ENCODE data around the gene GCNT3. TPM values are rescaled to one million over a fixed set of nuclear protein-coding genes. Genes with fewer than 3 reads are reported as not detected.

GCNT3 gene
- total and polyA plus RNA-seq, 11 donors = 0.15 to 0.16 TPM; not detected in 9

- H3K4me1 ChIP-seq = no peaks in the 10 kb centered on the region
- DNase-seq = no peak
- H3K27ac ChIP-seq = no peak overlapping the region
- 69 to 85% (median 76%) methylated on average over 2 to 3 of the region's 3 CpGs for WGBS, 4 donors
- no peaks in the 10 kb centered on the region for H3K27me3 ChIP-seq
- no peaks in the 10 kb centered on the region for H3K36me3 ChIP-seq
- H3K9me3 ChIP-seq = no peaks in the 10 kb centered on the region
- no peak overlapping the region for H3K4me3 ChIP-seq
- no peak for TF ChIP-seq CTCF (IDR thresholded peaks at IDR 0.05)
- TF ChIP-seq POLR2A (IDR thresholded peaks at IDR 0.05) = no peak
- no peak for ATAC-seq
- intact Hi-C loops (cut with DNase I) = no loop called here
Observed at GRCh38 chr15:59583088-59583487, 28.5 kb upstream of the GCNT3 start.

GRCh38 chr15:59587085-59587826, 24.3 kb upstream of the GCNT3 start:
- H3K27ac ChIP-seq = no peak overlapping the region
- no peak for TF ChIP-seq CTCF (IDR thresholded peaks at IDR 0.05)
- intact Hi-C loops (cut with DNase I) = no loop called here
- WGBS, 4 donors = 64 to 68% (median 66%) methylated on average over 3 of the region's 3 CpGs
- H3K9me3 ChIP-seq = no peaks in the 10 kb centered on the region
- H3K27me3 ChIP-seq = no peaks in the 10 kb centered on the region
- H3K4me1 ChIP-seq = no peaks in the 10 kb centered on the region
- ATAC-seq = no peak
- no peak for DNase-seq
- no peak overlapping the region for H3K4me3 ChIP-seq
- H3K36me3 ChIP-seq = no peaks in the 10 kb centered on the region

- Histone ChIP-seq H3K4me1 (peaks cover 0 to 8% (median 0%) of the 10 kb centered on the region in 12 donors), H3K4me3 (no peak overlapping the region), H3K9me3 (no peaks in the 10 kb centered on the region), H3K27me3 (no peaks in the 10 kb centered on the region), H3K27ac (no peak overlapping the region), H3K36me3 (no peaks in the 10 kb centered on the region)
- ATAC-seq = no peak
- TF ChIP-seq CTCF (IDR thresholded peaks at IDR 0.05) = no peak
- no peak for TF ChIP-seq POLR2A (IDR thresholded peaks at IDR 0.05)
- 79 to 90% (median 83%) methylated on average over 7 of the region's 7 CpGs for WGBS, 4 donors
- no peak for DNase-seq
- intact Hi-C loops (cut with DNase I) = no loop called here
Observed at GRCh38 chr15:59590027-59590426, 21.6 kb upstream of the GCNT3 start.

- Histone ChIP-seq H3K36me3 (no peaks in the 10 kb centered on the region), H3K9me3 (no peaks in the 10 kb centered on the region), H3K27ac (no peak overlapping the region), H3K4me1 (peaks cover 0 to 8% (median 0%) of the 10 kb centered on the region in 12 donors), H3K4me3 (no peak overlapping the region), H3K27me3 (no peaks in the 10 kb centered on the region)
- 31 to 37% (median 36%) methylated on average over 2 of the region's 2 CpGs for WGBS, 4 donors
- DNase-seq (no peak), ATAC-seq (no peak)
- intact Hi-C loops (cut with DNase I) = no loop called here
- TF ChIP-seq CTCF (IDR thresholded peaks at IDR 0.05) (no peak), POLR2A (IDR thresholded peaks at IDR 0.05) (no peak)
Observed at GRCh38 chr15:59591356-59591755, 20.2 kb upstream of the GCNT3 start.

All from heart left ventricle (tissue), 16 donors.